ENCODE results near the gene SLC1A4. TPM values are rescaled to one million over a fixed set of nuclear protein-coding genes. Genes with fewer than 3 reads are reported as not detected.

SLC1A4 gene
- total RNA-seq, 1 experiment from 2014 or later = 9.1 TPM

DNA sequence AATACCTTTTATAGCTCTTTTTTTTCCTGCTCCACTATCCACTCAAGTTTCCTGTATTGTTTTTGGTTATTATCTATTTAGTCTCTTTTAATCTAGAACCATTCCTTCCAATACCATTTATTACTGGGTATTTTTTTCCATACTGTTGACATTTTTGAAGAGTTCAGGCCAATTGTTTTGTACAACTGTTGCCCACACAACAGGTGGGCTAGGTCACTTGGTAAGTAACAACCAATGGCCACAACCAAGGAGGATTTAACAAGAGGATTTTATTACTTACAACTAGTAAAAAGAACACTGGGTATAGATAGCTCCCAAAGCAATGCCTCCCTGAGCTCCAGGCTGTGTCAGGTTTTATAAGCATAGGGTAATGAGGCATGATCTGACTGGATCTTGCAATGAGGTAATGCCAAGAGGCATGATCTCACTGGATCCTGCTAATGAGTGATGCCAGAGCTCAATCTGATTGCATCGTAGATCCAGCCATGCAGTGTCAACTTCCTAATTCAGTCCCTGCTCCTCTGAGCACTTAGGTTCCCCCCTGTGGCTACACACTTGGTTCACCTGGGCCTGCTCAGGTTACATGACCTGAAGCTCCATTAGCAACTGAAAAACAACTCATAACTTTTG is 59.9 kb downstream of the SLC1A4 start:
- no TSS peak for BruUV-seq (replicated peaks)
- CTCF ChIA-PET = no interaction called here
- Histone ChIP-seq H3K27me3 (ENCODE audit: low read length) (no peaks in the 10 kb centered on the region), H4K20me1 (ENCODE audit: low read length) (no peaks in the 10 kb centered on the region), H3F3A (ENCODE audit: low read length, unreplicated experiment) (no peaks in the 10 kb centered on the region), H3K9ac (ENCODE audit: low read length) (no peak overlapping the region), H3K9me3 (ENCODE audit: low read length) (peaks cover 3% of the 10 kb centered on the region; the same call in 1 of the 2 replicates), H3K36me3 (ENCODE audit: low read depth, low read length) (0 out of 2 replicates have a peak, but pooled peaks cover 8% of the 10 kb centered on the region), H3K4me3 (ENCODE audit: low read length) (no peak overlapping the region), H3K27ac (ENCODE audit: low read length) (no peak overlapping the region), H3K4me1 (ENCODE audit: insufficient read depth, low read length) (no peaks in the 10 kb centered on the region), H3K9me2 (replicated peaks; ENCODE audit: low read length) (no peaks in the 10 kb centered on the region), H2AFZ (ENCODE audit: low read length) (no peak overlapping the region), H3K4me2 (ENCODE audit: low read length) (no peak overlapping the region), H3K79me2 (ENCODE audit: low read length) (no peaks in the 10 kb centered on the region)
- POLR2A ChIA-PET (ENCODE audit: unreplicated experiment) = no interaction called here
- DNase-seq = no peak
- intact Hi-C loops (cut with micrococcal nuclease) = no loop called here
- peak; percentile 24; the same call in 1 of the 2 replicates for ATAC-seq
- TF ChIP-seq, protein P1, sequence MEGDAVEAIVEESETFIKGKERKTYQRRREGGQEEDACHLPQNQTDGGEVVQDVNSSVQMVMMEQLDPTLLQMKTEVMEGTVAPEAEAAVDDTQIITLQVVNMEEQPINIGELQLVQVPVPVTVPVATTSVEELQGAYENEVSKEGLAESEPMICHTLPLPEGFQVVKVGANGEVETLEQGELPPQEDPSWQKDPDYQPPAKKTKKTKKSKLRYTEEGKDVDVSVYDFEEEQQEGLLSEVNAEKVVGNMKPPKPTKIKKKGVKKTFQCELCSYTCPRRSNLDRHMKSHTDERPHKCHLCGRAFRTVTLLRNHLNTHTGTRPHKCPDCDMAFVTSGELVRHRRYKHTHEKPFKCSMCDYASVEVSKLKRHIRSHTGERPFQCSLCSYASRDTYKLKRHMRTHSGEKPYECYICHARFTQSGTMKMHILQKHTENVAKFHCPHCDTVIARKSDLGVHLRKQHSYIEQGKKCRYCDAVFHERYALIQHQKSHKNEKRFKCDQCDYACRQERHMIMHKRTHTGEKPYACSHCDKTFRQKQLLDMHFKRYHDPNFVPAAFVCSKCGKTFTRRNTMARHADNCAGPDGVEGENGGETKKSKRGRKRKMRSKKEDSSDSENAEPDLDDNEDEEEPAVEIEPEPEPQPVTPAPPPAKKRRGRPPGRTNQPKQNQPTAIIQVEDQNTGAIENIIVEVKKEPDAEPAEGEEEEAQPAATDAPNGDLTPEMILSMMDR (conservative IDR thresholded peaks at IDR 0.05; ENCODE audit: low read depth, low read length) = no peak
- TF ChIP-seq EZH2phosphoT487 (IDR thresholded peaks at IDR 0.05; ENCODE audit: borderline replicate concordance, low read length) (no peak), EZH2 (IDR thresholded peaks at IDR 0.05; ENCODE audit: low read length, unreplicated experiment) (no peak)

DNA sequence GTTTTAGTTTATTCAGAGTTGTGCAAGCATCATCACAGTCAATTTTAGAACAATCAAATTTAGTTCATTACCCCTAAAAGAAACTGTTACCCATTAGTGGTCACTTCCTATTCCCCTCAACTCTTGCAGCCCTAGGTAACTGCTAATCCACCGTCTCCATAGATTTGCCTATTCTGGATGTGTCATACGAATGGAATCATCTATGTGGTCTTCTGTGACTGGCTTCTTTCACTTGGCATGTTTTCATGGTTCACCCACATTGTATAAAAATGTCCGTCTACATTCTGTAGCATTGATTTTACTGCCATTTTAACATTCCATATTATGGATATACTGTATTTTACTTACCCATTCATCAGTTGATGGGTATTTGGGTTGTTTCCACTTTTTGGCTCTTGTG is 61.7 kb downstream of the SLC1A4 start:
- no TSS peak for BruUV-seq (replicated peaks)

DNA sequence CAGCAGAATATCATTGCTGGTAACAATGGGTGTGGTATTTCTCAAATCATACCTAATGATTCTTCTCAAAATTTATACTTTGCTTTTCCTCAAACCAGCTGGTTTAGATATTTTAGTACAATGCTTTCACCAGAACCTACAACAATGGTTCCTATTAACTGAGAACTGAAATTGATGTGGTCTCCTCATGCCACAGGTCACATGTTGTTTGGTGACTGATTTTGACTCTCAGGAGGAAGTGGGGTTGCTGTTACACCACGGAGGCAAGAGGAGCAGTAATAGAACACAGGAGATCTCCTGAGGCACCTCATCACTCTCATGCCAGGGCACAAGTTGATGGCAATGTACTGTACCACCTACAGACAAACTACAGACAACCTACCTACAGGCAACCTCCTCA is 64.0 kb downstream of the SLC1A4 start:
- Histone ChIP-seq H3K4me3 (ENCODE audit: low read length) (no peak overlapping the region), H3K4me1 (ENCODE audit: insufficient read depth, low read length) (peaks cover 11% of the 10 kb centered on the region), H3K9me2 (replicated peaks; ENCODE audit: low read length) (no peaks in the 10 kb centered on the region), H3K27ac (ENCODE audit: low read length) (no peak overlapping the region), H3K27me3 (ENCODE audit: low read length) (no peaks in the 10 kb centered on the region), H3K36me3 (ENCODE audit: low read depth, low read length) (no peaks in the 10 kb centered on the region), H3K9me3 (ENCODE audit: low read length) (no peaks in the 10 kb centered on the region), H2AFZ (ENCODE audit: low read length) (no peak overlapping the region), H3K79me2 (ENCODE audit: low read length) (peaks cover 5% of the 10 kb centered on the region), H3K4me2 (ENCODE audit: low read length) (no peak overlapping the region), H4K20me1 (ENCODE audit: low read length) (no peaks in the 10 kb centered on the region), H3F3A (ENCODE audit: low read length, unreplicated experiment) (no peaks in the 10 kb centered on the region), H3K9ac (ENCODE audit: low read length) (no peak overlapping the region)
- intact Hi-C loops (cut with micrococcal nuclease) = no loop called here
- no TSS peak for BruUV-seq (replicated peaks)
- ChIA-PET POLR2A (ENCODE audit: unreplicated experiment) (no interaction called here), CTCF (no interaction called here)
- ATAC-seq = no peak
- no peak for DNase-seq
- TF ChIP-seq EZH2phosphoT487 (IDR thresholded peaks at IDR 0.05; ENCODE audit: borderline replicate concordance, low read length) (no peak), EZH2 (IDR thresholded peaks at IDR 0.05; ENCODE audit: low read length, unreplicated experiment) (no peak)
- TF ChIP-seq, protein P1 (conservative IDR thresholded peaks at IDR 0.05; ENCODE audit: low read depth, low read length) = no peak

More for the DNA sequence above, 61.7 kb downstream of the SLC1A4 start:
- Histone ChIP-seq H3F3A (ENCODE audit: low read length, unreplicated experiment) (no peaks in the 10 kb centered on the region), H3K9ac (ENCODE audit: low read length) (no peak overlapping the region), H3K36me3 (ENCODE audit: low read depth, low read length) (no peaks in the 10 kb centered on the region), H3K27me3 (ENCODE audit: low read length) (no peaks in the 10 kb centered on the region), H3K4me3 (ENCODE audit: low read length) (no peak overlapping the region), H3K9me2 (replicated peaks; ENCODE audit: low read length) (no peaks in the 10 kb centered on the region), H4K20me1 (ENCODE audit: low read length) (no peaks in the 10 kb centered on the region), H3K4me1 (ENCODE audit: insufficient read depth, low read length) (no peaks in the 10 kb centered on the region), H3K27ac (ENCODE audit: low read length) (no peak overlapping the region), H3K4me2 (ENCODE audit: low read length) (no peak overlapping the region), H2AFZ (ENCODE audit: low read length) (no peak overlapping the region), H3K9me3 (ENCODE audit: low read length) (no peaks in the 10 kb centered on the region), H3K79me2 (ENCODE audit: low read length) (no peaks in the 10 kb centered on the region)
- ChIA-PET POLR2A (ENCODE audit: unreplicated experiment) (no interaction called here), CTCF (no interaction called here)
- DNase-seq = no peak
- TF ChIP-seq EZH2phosphoT487 (IDR thresholded peaks at IDR 0.05; ENCODE audit: borderline replicate concordance, low read length) (no peak), EZH2 (IDR thresholded peaks at IDR 0.05; ENCODE audit: low read length, unreplicated experiment) (no peak)
- TF ChIP-seq, protein P1 (conservative IDR thresholded peaks at IDR 0.05; ENCODE audit: low read depth, low read length) = no peak
- ATAC-seq = no peak
- intact Hi-C loops (cut with micrococcal nuclease) = no loop called here
